Spleen (tissue), 7 donors: ENCODE results near the gene SERTAD3.

Experiments used
- CTCF ChIP-seq, 11 experiments: fragments of 200-600 bp in 7 of 11; fragments of 450-650 bp in 4 of 11; sonication (generic) in 4 of 11; IDR thresholded peaks in 8 of 11; conservative IDR thresholded peaks in 3 of 11; 1 replicate in 7 of 11; 2 replicates in 4 of 11; pipeline versions ENCODE4 v1.4.0 to v1.8.0; 2016 to 2021; ENCODE audit warnings: antibody characterized with exemption in 11 of 11, inconsistent platforms in 4 of 11, mild to moderate bottlenecking in 1 of 11
- POLR2A ChIP-seq, 3 donors: fragments of 450-650 bp; IDR thresholded peaks; one replicate each; pipeline ENCODE4 v1.5.1; 2017; ENCODE audit warnings: antibody characterized with exemption in 3 of 3, mild to moderate bottlenecking in 1 of 3
- POLR2AphosphoS5 ChIP-seq, 3 donors: sonication (generic); formaldehyde crosslinking; IDR thresholded peaks; one replicate each; pipeline ENCODE4 v1.5.1; 2017; ENCODE audit warnings: antibody characterized with exemption in 3 of 3
- donor health status: DM: no; HTN: no; CAD: no; lungs with moderate emphysema.
- donor health status: DM: no; HTN: no; CAD: no.
- donor health status: DM: no; HTN: no; CAD: no.

- peak in 3 of 11 experiments; percentile 21 to 31 (median 26) for TF ChIP-seq CTCF (IDR thresholded peaks at IDR 0.05 in 8 of 11, conservative IDR thresholded peaks at IDR 0.05 in 3 of 11)
- peak in 1 of 3 donors; percentile 10 for TF ChIP-seq POLR2A (IDR thresholded peaks at IDR 0.05)
- peak; percentile 85 to 93 (median 90) for TF ChIP-seq POLR2AphosphoS5 (IDR thresholded peaks at IDR 0.05)
Observed at GRCh38 chr19:40443131-40443999, 770 bp downstream of the SERTAD3 start.
